HG03432 (cell line): Measurements from ENCODE around the gene C19orf33.

Source experiments
- ATAC-seq: cut with Tn5 transposase; IDR thresholded peaks from one replicate; pipeline ENCODE4 v1.9.1; 2021; ENCODE audit warnings: mild to moderate bottlenecking, moderate library complexity; ENCODE audit not compliant: unreplicated experiment

C19orf33 gene

DNA sequence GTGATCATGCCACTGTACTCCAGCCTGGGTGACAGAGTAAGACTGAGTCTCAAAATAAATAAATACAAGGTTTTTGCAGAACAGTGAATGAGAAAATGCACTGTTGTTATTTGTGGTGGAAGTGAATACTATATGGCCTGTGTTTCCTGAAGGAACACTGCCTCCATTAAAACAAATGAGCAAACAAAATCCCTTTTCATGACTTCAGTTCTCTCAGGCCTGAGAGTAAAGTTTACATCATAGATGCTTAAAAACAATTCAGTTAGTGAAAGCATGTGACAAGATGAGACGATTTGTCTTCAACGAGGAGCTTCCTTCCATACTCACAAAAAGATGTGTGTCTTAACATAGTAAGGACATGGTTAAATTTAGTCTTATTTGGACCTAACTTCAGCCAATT, 25.3 kb upstream of the C19orf33 start:
- no peak for ATAC-seq

GRCh38 chr19:38280030-38280921, 23.8 kb upstream of the C19orf33 start:
- ATAC-seq: no peak

- no peak for ATAC-seq
These were observed 22.1 kb upstream of the C19orf33 start for GRCh38 chr19:38281811-38282566.

DNA sequence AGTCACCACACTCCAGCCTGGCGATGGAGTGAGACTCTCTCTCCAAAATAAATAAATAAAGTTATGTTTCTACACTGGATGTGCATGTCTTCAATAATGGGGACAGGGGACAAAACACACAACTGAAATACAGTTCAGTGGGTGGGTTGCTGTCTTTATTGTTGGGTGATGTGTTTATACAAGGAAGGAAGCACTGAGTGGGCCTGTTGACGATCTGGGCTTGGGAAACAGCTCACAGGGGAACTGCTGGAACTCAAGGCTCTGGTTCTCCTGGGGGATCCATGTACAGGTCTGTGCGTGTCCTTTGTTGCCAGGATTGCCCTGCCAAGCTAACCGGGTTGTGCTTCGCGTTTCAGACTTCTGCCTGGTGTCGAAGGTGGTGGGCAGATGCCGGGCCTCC, 20.8 kb upstream of the C19orf33 start:
- no peak for ATAC-seq

DNA sequence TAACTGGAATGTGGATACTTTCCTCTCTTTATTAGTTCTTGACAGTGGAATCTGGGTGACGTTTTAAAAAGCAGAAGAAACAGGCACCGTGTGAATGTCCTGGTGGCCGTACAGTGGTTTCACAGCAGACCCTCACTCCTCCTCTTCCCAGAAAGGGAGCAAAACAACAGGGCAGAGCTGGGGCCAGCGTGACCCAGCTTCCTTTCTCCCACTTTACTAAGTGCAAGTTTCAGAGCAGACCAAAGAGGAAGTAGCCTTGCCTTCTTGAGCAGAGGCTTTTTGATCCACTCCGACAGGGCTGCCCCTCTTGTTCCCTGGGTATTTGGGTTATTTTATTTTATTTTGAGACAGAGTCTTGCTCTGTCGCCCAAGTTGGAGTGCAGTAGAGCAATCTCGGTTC, 19.6 kb upstream of the C19orf33 start:
- no peak for ATAC-seq

- ATAC-seq: no peak
These were observed 18.5 kb upstream of the C19orf33 start for GRCh38 chr19:38285567-38285966.

DNA sequence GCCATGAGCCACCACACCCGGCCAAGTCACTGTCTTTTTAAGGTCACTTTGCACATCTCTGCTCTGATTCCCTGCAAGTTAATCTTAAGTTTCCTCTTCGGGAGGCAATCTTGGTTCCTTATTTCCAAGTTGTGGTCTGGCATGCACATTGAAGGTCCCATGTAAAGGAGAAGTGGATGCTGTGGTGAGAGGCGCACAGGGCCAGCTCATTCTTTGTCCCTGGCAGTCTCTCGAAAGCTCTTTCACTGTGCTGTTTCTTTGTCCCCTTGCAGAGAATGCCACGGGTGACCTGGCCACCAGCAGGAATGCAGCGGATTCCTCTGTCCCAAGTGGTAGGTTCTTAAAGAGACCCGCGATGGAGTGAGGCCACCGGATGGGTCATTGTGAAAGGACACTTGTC, 16.4 kb upstream of the C19orf33 start:
- ATAC-seq: no peak

DNA sequence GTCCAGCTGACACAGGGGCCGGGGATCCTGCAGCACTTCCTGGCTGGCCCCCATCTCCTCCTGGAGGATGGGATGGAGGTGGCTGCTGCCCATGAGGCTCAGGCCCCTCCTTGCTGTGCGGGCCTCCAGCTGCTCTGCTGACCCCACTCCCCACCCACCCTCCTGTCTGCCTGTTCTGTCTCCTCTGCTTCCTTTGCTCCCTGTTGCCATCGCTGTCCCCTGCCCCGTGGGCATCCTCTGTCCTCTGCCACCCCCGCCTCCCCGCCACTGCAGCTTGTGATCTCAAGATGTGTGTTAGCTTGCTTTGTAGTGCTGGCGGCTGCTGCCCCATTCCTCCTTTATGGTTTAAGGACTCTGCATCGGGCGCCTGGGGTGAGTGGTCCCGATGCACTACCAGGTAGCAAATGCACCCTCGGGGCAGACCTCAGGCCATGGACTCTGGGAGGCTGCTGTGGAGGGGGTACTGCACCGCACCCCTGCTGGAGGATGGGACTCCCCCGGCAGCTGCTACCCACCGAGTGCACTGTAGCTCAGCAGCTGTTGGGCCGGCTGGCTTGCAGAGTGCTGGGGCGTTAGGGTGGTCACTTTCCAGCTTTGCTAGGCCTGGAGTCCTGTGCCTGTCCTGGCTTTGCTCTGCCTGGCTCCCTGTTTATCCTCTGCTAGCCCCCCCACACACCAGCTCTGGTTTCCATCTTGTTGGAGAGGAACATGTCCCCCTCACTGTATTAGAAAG, 15.8 kb upstream of the C19orf33 start:
- ATAC-seq: no peak

DNA sequence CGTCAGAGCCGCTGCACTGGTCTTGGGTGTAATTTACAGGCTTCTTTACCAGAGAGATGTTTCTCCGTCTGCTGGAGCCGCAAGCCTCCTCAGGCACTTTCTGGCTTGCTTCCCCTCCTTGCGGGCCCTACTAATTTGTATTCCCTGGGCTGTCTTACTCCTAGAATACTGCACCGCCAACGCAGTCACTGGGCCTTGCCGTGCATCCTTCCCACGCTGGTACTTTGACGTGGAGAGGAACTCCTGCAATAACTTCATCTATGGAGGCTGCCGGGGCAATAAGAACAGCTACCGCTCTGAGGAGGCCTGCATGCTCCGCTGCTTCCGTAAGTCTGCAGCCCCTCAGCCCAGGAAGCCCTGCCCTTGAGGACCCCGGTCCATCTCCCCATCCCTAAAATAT, 14.1 kb upstream of the C19orf33 start:
- no peak for ATAC-seq

- no peak for ATAC-seq
These were observed 13.4 kb upstream of the C19orf33 start for GRCh38 chr19:38290631-38291147.

GRCh38 chr19:38291855-38292254, 12.2 kb upstream of the C19orf33 start:
- no peak for ATAC-seq

- ATAC-seq: no peak
These were observed 10.8 kb upstream of the C19orf33 start for GRCh38 chr19:38293281-38293680.

- ATAC-seq: no peak
These were observed 10.0 kb upstream of the C19orf33 start for GRCh38 chr19:38294090-38294489.

DNA sequence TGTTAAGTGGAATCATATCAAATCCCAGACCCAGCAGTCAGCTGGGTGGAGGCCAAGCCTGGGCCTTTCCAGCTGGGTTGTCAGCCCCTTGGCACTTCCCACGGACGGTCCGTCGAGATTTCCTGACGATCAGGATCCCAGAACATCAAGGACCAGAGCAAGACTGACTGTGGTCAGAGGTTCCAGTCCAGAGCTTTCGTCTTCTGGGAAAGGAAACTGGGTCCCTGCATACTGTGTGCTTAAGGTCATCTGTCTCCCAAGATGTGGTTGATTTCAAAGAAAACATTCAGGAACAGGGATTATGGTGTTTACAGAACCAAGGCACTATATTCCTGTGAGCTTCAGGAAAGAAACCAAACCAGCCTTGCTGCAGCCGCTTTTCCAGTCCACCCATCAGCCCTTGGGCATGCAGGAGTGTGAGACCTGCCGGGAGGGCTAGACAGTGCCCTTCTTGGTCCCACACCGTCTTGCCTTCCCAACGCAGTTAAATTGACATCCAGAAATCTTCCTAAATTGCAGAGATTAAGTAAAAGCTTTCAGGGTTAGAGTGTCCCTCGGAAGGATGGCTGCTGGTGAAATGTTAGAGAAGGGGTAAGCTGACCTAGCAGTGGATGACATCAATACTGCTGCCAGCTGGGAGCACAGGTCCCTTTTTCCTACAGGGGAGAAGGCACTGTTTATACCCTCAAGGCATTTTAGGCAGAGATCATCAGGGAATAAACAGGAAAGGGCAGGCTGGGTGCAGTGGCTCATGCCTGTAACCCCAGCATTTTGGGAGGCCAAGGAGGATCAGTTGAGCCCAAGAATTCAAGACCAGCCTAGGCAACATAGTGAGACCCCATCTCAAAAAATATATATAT, 5.0 kb upstream of the C19orf33 start:
- ATAC-seq: no peak

DNA sequence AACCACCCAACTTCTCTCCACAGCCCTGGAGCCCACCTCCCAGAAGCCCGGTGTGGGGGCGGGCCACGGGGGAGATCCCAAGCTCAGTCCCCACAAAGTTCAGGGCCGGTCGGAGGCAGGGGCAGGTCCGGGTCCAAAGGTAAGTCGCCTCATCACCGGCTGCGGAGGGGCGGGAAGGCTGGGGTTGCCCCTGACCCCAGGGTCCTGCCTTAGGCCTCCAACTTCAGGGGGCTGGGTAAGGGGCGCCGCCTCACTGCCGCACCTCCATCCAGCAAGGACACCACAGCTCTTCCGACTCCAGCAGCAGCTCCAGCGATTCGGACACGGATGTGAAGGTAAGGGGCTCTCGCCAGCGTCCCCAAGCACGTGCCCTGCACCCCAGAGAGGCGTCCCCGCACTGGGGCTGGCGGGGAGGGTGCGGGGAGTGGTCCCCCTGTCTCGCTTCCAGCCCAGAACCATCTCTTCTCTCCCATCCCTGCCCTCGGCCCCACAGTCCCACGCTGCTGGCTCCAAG, 358 bp downstream of the C19orf33 start:
- ATAC-seq: no peak

DNA sequence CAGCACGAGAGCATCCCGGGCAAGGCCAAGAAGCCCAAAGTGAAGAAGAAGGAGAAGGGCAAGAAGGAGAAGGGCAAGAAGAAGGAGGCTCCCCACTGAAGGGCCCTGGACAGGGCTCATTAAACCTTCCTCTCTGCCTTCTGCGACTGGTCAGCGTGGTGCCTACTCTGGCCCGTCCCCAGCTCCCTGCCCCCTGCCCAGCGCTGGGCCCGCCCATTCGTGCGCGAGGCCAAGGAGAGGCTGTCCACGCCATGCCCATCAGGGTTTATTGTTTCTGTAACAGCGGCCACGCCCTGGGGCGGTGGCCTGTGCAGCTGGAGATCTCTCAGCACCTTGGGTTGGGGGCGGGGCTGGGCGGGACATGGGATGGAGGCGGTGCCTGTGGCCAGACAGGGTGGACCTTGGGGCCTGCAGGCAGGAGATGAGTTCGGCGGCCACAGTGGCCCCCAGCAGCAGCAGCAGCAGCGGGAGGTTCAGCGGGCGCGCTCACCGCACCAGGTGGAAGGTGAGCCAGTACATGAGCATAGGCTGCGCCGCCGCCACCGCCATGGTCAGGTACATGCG, 897 bp downstream of the C19orf33 start:
- no peak for ATAC-seq

GRCh38 chr19:38306236-38306635, 2.2 kb downstream of the C19orf33 start:
- ATAC-seq: no peak

DNA sequence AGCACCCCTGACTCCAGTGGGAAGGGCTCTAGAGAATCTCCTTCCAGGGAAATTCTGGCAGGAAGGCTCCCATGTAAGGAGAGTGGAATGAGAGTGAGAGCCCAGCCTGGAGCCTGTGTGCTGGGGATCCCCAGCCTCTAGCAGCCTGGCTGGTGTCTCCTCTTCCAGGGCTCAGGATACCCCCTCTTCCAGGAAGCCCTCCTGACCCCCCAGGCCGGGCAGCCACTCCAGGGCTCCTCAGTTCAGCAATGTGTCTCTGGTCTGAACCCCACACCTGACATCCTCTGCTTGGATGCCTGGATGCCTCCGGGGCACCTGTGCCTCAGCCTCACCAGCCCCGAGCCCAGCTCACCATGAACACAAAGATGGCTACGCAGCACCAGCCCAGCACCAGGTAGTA, 3.0 kb downstream of the C19orf33 start:
- no peak for ATAC-seq

- no peak for ATAC-seq
These were observed 3.5 kb downstream of the C19orf33 start for GRCh38 chr19:38307597-38307996.
